ENCODE results near the gene GRIPAP1. TPM values are rescaled to one million over a fixed set of nuclear protein-coding genes. Genes with fewer than 3 reads are reported as not detected.

The GRIPAP1 gene
- total and polyA plus RNA-seq, 2 donors (not counting 3 experiments of a cell fraction or from before 2014, with no cell fraction given) = 25.3 to 49.4 TPM

- dilution Hi-C loops (cut with MboI; ENCODE audit: extremely low pct_ligation_motif_present, low sequenced_read_pairs) (no loop called here), intact Hi-C loops (cut with micrococcal nuclease) (no loop called here)
- peaks cover 0 to 19% of the 10 kb centered on the region in 2 experiments for H3K36me3 ChIP-seq (ENCODE audit: control insufficient read depth in 2 of 2, extremely low read depth in 1 of 2, insufficient read depth in 2 of 2, low read length in 2 of 2)
- TF ChIP-seq GATA2 (IDR thresholded peaks at IDR 0.05; ENCODE audit: insufficient read depth, insufficient read length, low read depth, low read length) = no peak
- TF ChIP-seq CTCF (IDR thresholded peaks at IDR 0.05; ENCODE audit: extremely low read depth in 1 of 2, insufficient read depth in 1 of 2, low read depth in 1 of 2, low read length in 2 of 2) = no peak
- TF ChIP-seq JUN (IDR thresholded peaks at IDR 0.05; ENCODE audit: borderline replicate concordance, insufficient read depth, insufficient read length, low read depth) = no peak
- TF ChIP-seq FOS (IDR thresholded peaks at IDR 0.05; ENCODE audit: borderline replicate concordance, insufficient read depth, low read length) = no peak
- no peak for TF ChIP-seq MYC (IDR thresholded peaks at IDR 0.05; ENCODE audit: low read depth, low read length)
- TF ChIP-seq EZH2 (IDR thresholded peaks at IDR 0.05; ENCODE audit: borderline replicate concordance, low read depth, low read length, severe bottlenecking) = no peak
- TF ChIP-seq POLR2A (IDR thresholded peaks at IDR 0.05; ENCODE audit: low read depth, low read length) = no peak
- TF ChIP-seq MAX (IDR thresholded peaks at IDR 0.05; ENCODE audit: insufficient read depth, insufficient read length) = no peak
- TF ChIP-seq POLR2AphosphoS5 (IDR thresholded peaks at IDR 0.05; ENCODE audit: insufficient read depth, low read depth, low read length) = no peak
- H3K27ac ChIP-seq (ENCODE audit: insufficient read depth, low read depth, low read length) = no peak overlapping the region
- FAIRE-seq (peak; percentile 35), DNase-seq (ENCODE audit: low read depth, low spot score) (no peak)
- H2AFZ ChIP-seq (ENCODE audit: low read depth, low read length) = no peak overlapping the region
- no peaks in the 10 kb centered on the region for H3K9me1 ChIP-seq (replicated peaks; ENCODE audit: control insufficient read depth, extremely low read depth, insufficient read depth, low read length)
- H3K4me2 ChIP-seq (ENCODE audit: insufficient read depth, low read length) = no peak overlapping the region
- H4K20me1 ChIP-seq (replicated peaks; ENCODE audit: control insufficient read depth, extremely low read depth, insufficient read depth, low read length) = no peaks in the 10 kb centered on the region
- H3K4me3 ChIP-seq (replicated peaks in 1 of 3; ENCODE audit: insufficient read depth in 1 of 3, low read depth in 1 of 3, low read length in 3 of 3) = no peak overlapping the region
- no TSS peak for BruUV-seq (replicated peaks)
- CTCF ChIA-PET = interaction anchor here (2.0 kb wide), 1 partner anchor 15 kb away, joined by 6 read pairs; no protein-coding TSS in a partner anchor
- H3K9ac ChIP-seq (replicated peaks; ENCODE audit: extremely low read depth, insufficient read depth, low read length) = no peak overlapping the region
- peaks cover 3% of the 10 kb centered on the region for H3K4me1 ChIP-seq (ENCODE audit: control insufficient read depth, extremely low read depth, insufficient read depth, low read length)
- H3K9me3 ChIP-seq (replicated peaks; ENCODE audit: control insufficient read depth, insufficient read depth, low read length) = no peaks in the 10 kb centered on the region
- no peaks in the 10 kb centered on the region for H3K79me2 ChIP-seq (ENCODE audit: control insufficient read depth, insufficient read depth, low read length)
- no peaks in the 10 kb centered on the region for H3K27me3 ChIP-seq (ENCODE audit: control insufficient read depth in 2 of 2, insufficient read depth in 2 of 2, low read length in 2 of 2)
- POLR2A ChIA-PET = no interaction called here
These were observed 28.0 kb downstream of the GRIPAP1 start for GRCh38 chrX:48974033-48974432.

Measured in endothelial cell of umbilical vein (primary cell).